GM18858 (cell line): ENCODE data around the gene SCLT1.
"Not testable (repeated sequence)": the region's sequence is repeated elsewhere in the genome, so short reads cannot be mapped to it uniquely, and the experiment has no call there.

ENCODE experiments used
- ATAC-seq: cut with Tn5 transposase; IDR thresholded peaks from one replicate; pipeline ENCODE4 v1.9.1; 2021; ENCODE audit not compliant: unreplicated experiment

Gene SCLT1

DNA sequence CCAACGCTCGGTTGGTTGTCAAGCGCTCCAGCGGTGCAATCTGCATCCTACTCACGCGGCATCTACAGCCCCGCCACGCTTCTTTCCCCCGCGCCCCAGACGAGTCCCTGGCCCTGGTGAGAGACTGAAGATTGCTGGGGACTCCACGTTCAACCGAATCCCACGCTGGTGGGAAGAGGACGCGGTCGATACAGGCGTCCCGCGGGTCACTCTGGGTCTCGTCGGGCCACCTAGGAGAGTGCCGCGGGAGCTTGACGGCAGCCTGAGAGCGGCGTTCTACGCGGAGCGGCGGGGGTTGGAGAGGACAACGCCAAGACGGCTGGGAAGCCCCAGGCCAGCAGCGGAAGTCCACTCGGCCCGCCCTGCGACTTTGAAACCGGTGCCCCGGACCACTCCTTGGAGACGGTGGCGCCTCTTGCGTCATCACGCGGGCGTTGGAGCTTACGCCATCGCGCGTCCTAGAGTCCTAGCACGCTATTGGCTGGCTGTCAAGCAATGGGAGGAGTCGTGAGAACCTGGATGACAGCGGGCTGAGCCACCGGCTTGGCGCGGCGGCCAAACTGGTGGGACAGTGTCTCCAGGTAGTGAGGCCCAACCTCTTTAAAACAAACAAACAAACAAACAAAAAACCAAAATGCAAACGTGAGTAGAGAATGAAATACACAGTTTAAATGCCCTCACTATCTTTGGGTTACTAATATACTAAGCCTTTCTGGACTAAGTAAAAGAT, at the start of gene SCLT1:
Gene SCLT1 (minus strand): TSS at position 349 of the 730 bp plus-strand sequence. CDS start 436 bp downstream, outside the sequence.
- peak; percentile 88 for ATAC-seq

DNA sequence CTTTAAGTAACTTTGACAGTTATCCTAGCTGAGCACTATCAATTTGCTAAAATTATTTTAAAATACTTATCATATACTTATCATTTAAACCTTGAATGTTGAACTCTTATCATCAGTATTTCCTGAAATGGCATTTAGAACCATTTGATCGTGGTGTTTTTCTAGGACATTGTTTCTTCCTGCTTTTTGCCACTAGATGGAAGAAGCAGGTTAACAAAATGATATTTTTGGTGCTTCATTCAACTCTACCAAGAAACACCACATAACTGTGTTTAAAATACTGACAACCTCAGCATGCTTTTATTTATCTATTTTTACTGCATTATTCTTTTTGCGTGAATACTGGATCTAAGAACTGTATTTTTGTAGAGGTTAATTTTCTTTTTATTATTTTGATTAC, 47.2 kb upstream of the SCLT1 start:
- no peak for ATAC-seq

DNA sequence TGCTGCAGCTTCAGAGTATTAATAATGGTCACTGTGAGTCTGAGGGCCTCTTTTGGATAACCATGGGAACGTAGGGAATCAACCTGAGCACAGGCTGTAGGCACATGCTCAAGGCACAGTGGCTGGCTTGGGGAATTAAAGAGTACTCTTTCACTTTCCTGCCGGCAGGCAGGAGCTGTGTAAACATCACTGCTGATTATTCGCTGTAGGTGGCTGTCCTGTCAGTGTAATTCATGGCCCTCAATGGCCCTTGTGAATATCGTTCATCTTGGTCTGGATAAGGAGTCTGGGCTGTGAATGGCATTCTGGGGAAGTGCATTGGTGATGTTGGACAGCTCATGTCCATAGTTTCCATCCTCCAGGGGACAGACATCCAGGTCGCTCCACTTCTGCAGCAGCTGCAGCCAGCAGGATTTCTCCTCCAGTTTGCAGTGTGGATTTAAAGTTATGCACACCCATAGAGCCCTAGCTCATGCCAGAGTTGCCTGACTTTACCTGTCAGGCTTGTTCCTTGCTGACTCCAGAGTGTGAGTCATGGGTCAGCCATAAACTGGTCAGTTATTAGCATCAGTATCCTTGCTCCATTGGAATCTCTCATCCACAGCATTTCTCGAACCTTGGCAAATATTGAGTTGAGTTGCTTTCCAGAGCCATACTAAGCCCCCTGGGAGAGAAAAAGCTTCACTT, 45.6 kb upstream of the SCLT1 start:
- no peak for ATAC-seq

DNA sequence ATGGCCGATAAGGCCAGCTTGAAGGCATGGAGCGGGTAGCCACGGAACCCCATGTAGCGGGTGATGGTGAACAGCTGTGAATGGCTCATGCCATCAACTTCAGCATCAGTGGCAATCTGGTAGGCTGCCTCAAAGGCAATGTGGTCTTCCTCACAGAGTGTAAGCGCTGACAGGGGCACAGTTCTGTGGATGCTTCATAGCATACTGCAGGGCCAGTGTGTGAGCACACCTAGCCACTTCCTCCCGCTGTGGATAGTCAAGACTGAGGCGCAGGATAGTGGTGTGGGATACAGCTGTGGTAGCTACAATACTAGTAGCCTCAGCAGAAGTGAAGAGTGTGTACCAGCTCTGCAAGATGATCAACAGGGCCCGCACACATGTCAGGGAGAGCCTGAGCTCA, 43.1 kb upstream of the SCLT1 start:
- ATAC-seq, result no peak

DNA sequence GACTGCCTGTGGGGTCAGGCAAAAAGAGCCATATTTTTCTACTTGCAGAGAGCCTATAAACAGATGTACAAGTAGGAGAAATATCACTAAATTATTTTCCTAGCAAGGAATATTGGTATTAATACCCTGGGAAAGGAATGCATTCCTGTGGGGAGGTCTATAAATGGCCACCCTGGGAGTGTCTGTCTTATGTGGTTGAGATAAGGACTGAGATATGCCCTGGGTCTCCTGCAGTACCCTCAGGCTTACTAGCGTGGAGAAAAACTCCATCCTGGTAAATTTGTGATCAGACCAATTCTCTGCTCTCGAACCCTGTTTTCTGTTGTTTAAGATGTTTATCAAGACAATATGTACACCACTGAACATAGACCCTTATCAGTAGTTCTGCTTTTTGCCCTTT, 38.0 kb upstream of the SCLT1 start:
- no peak for ATAC-seq

DNA sequence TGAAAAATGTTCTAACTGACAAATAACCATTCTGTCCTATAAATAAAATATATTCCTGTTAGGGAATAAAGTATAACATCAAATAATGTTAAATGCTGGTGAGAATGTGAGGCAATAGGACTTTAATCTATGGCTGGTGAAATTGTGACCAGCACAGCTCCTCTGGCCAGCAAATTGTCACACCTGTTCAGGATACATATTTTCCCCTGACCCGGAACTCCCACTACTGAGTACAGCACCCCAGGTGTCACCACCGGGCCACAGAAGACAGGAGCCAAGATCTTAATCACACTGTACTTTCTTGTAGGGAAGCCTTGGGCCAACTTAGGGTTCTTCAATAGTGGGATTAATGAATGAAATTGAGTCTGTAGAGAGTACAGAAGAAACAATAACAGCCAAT, 35.8 kb upstream of the SCLT1 start:
- no peak for ATAC-seq

DNA sequence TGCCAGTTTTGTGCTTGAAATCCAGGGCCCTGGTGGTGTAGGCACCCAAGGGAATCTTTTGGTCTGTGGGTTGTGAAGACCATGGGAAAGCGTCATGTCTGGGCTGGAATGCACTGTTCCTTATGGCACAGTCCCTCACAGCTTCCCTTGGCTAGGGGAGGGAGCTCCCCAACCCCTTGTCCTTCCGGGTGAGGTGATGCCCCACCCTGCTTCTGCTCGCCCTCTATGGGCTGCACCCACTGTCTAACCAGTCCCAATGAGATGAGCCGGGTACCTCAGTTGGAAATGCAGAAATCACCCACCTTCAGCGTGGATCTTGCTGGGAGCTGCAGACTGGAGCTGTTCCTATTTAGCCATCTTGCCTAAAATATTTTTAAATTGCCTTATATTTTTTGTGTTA, 33.3 kb upstream of the SCLT1 start:
- not testable (repeated sequence) for ATAC-seq

DNA sequence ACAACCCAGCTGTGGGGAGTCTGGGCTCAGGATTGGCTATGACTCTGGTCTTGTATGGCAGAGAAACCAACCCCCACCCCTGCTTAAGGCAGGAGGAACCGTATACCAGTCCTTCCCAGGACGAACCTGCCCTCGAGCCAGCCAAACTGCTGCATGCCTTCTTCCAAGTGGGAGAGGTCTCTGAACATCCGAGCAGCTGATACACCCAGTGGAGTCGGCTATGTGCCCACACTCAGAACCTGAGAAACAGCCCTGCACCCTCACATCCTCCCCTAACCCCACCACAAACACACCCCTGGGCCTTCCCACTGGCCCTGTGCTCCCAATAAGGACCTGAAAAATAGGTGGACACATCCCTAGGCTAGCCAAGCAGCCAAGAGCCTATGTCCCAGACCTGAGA, 24.4 kb upstream of the SCLT1 start:
- no peak for ATAC-seq

DNA sequence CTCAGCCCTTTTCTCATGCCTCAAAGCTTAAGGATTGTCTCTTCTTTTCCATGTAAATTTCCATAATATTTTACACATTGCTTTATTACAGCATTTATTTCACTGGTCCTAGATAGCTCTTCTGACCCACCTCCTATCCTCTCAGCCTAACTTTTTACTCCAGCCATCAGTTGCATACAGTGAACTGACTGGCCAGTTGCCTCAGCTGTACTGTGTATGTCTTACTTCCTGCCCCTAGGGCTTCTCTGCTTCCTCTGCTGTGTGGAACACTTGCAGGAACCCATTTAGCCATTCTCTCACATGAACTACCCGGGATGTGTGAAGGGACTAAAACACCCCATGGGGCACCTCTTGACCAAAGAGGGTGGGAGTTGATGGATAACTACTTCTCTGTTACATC, 20.6 kb upstream of the SCLT1 start:
- ATAC-seq, result no peak

DNA sequence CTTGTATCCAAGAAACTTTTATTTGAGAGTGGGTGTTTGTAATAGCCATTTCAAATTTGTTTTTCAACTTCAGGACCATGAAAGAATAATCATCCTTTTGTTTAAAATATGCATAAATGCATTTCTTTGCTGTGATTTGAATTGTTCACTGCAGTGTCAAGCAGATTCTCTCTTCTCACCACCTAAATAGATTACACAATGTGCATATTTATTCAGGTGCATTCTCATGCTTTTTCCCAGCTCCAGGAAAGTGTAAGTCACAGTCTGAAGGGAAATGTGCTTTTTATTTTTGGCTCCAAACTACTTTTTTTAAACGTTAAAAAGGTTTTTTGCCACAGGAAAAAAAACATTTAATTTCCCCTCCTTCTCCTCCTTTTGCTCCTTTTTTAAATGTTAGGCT, 20.1 kb upstream of the SCLT1 start:
- no peak for ATAC-seq

DNA sequence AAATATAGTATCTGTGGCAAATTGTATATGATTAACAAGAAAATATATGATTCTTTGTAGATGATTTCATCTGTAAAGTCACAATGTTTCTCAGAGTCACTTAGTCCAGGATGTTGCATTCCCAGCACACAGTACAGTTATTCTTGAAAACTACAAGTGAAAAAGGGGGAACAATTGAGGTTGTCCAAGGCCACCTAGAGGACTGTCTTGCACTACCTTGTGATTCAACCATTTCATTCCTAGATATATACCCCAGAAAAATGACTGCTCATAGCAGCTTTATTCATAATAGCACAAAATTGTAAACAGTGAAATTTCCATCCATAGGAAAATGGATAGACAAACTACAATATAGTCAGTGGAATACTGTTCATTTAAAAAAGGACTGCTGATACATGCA, 18.6 kb upstream of the SCLT1 start:
- no peak for ATAC-seq

DNA sequence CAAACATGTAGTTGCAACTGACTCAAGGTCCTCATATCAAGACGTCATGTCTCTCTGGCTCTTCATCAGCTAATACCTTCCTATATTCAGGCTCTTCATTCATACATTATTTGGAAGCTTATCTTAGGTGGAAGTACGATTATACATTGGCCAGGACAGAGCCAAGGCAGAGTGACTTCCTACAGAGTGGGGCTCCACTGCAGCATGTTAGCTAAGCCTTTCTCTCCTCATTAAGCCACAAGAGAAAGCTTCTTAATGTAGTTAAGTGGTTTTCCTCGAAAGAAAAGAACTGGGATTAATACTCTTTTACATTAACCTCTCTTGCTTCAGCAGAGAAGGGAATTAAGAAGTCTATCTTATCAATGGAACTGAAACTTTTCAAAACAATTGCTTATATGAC, 17.6 kb upstream of the SCLT1 start:
- ATAC-seq, result no peak

DNA sequence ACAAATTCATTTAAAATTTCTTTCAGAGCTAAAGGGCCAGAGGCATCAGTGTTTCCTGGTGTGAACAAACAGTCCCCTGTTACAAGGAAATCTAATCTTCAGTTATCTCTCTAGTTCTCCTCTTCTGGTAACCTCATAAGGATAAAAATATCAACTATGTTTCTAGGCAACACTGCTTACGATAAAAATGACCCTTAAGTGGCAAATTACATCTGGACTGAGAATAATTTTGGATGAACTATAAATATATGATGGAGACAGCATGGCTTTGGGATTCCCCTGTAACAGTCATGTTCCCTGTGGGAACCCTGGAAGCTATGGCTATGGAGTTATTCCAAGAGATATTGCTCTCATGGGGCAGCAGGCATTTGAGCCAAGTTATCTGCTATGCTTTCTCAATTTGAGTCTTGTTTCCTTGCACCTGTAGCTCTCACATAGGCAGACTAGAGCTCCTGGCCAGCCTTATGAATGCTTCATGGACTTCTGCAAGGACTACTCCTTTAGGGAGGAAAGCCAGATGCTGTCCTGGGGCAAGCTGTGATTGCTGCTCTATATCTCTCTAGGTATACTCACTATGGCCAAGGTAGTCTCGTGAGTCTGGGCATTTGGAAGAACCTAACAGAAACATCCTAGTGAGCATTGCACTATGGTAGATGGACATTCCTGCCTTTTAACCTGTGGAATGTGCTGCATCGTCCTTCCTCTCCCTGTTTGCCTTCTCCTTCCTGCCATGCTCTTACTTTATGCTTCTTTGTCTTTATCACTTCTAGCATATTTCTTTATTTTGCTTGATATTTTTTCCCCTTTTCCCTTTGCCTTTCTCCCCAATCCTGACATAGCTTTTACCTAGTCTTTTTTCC, 16.9 kb upstream of the SCLT1 start:
- no peak for ATAC-seq

DNA sequence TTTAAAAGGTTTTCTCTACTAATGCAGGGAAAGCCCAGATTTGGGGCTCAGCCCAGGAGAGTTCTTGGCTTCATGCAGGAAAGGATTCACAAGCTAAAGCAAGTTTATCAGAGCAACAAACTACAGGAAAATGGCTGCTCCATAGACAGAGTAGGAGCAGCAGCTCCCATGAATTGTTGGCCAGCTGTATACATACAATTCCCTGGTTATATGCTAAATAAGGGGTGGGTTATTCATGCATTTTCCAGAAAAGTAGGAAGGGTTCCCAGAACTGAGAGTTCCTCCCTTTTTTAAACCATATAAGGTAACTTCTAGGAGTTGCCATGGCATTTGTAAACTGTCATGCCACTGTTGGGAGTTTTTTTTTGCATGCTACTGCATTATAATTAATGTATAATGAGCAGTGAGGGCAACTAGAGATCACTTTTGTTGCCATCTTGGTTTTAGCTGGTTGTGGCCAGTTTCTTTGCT, 5.2 kb upstream of the SCLT1 start:
- ATAC-seq, result no peak

DNA sequence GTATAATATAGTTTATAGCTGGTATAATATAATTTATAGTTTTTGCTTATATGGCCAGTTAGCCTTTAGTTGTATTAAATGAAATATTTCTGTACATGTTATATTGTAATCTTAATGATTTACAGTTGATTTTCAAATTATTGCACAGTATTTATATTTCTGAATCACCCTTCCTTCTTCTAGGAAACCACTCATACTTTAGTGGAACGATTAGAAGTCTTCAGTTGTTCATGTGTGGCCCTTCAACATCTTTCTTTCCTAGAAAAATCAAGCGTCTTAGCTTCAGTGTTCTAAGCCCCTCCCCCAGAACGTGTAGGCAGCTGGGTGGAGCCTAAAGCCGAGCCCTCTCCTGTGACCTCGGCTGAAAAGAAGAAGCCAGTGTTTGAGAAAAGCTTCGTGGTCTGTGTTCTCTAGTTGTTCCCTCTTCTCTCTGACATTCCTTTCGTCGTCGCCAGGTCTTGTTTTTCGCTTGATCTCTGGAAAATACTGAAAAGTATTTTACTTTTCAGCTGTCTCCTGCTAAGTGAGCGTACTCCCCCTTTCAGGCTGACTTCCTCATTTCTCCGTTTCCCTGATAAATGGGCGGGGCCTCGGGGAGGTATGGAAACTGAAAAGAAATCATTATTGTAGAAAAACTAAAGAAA, 2.6 kb upstream of the SCLT1 start, which contains the start of gene C4orf33:
Gene C4orf33 (plus strand): TSS at position 342 of the 644 bp plus-strand sequence. CDS start 6,459 bp downstream, outside the sequence.
- peak; percentile 33 for ATAC-seq

DNA sequence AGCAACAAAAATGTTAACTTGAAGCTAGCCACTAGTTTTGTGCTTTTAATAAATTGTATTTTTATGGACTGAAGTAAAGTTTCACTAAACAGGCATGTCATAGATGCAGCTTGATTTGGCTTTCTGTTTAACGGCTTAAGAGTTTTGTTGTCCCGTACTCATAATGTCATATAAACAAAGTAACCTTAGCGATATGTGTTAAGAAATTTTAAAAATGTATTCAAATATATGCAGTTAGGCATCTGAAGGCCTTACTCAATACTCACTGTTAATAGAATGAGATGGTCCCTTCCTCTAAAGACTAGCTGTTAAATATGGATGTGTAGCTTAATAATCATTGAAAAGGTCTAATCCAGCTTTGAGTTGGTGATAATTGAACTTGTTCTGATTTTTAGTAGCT, 1.0 kb upstream of the SCLT1 start:
- no peak for ATAC-seq

DNA sequence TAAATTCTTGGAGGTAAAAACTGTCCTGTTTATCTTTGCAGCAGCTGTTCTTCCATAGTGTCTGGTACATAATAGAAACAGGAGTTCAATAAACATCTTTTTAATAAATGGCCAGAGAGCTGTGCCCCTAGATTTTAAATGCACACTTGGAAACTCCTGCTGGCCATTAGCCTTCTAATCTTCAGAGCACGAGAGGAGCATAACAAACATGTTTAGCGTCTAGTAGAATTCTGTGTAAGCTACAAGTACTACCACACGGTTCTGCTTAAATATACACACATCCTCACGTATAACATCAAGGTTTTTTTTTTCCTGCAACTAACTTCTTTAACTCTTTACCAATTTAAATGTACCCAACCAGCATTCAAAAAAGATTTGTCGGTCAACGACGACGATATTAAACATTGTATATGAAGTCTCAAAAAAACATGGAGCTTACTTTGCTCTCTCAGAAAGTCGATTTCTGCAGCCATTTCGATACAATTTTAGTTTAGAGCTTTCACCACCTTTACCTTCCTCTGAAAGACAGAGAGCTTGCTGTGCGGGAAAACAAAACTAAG, 628 bp downstream of the SCLT1 start:
- ATAC-seq, result no peak

DNA sequence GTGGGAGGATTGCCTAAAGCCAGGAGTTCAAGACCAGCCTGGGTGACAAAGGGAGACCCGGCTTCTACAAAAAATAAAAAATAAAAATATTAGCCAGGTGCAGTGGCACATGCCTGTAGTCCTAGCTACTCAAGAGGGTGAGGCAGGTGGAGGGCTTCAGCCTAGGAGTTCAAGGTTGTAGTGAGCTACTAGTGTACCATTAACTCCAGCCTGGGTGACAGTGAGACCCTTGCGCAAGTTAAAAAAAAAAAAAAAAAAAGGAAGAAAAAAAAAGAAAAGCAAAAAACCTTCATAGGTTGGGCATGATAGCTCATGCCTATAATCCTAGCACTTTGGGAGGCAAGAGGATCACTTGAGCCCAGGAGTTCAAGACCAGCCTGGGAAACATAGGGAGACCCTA, 5.8 kb downstream of the SCLT1 start:
- ATAC-seq, result no peak

DNA sequence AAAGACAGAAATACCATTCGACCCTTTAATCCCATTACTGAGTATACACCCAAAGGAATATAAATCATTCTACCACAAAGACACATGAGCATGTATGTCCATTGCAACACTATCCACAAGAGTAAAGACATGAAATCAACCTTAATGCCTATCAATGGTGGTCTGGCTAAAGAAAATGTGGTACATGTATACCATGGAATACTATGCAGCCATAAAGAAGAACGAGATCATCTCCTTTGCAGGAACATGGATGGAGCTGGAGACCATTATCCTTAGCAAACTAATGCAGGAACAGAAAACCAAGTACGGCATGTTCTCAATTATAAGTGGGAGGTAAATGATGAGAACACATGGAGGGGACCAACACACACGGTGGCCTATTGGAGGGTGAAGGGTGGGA, 7.9 kb downstream of the SCLT1 start:
- ATAC-seq, result no peak

DNA sequence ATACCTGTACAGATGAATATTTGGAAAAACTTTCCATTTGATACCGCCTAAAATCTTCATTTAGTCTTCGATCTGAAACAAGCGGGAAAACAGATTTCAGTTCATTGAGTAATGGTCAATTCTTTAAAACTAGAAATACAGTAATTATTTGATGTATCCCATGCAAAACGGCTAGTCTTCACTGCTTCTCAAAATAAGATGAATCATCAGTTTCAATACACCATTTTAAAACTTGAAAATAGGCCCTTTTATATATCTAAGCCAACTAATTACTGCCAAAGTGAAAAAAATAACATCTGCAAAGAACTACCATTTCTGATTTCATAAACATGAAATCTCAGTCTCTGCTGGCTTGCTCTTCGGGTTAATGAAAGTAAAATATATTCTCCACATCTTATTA, 11.0 kb downstream of the SCLT1 start:
- ATAC-seq, result no peak

DNA sequence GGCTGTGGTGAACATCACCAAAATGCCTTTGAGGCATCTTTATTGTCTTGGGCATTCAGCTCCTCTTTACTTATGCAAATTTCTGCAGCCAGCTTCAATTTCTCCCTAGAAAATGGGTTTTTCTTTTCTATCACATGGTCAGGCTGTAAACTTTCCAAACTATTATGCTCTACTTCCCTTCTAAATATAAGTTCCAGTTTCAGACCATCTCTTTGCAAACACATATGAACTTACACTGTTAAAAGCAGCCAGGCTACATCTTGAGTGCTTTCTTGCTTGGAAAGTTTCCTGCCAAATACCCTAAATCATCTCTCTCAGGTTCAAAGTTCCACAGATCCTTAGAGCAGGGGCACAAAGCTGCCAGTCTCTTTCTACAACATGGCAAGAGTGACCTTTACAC, 13.2 kb downstream of the SCLT1 start:
- no peak for ATAC-seq
